Thoracic aorta (tissue), 2 donors: ENCODE results near the gene STAB1. TPM values are rescaled to one million over a fixed set of nuclear protein-coding genes. Genes with fewer than 3 reads are reported as not detected.

Experiments
- ATAC-seq: fragments of 150-250 bp; one replicate; pipeline ENCODE4 v1.8.0; 2017; ENCODE audit warnings: low read depth; ENCODE audit not compliant: insufficient number of reproducible peaks, low FRiP score
- DNase-seq: peaks from one replicate; pipeline ENCODE4 v3.0.0-alpha.2; 2020; ENCODE audit warnings: low spot score
- H3K27ac ChIP-seq, 2 donors: fragments of 200-600 bp; sonication (generic); 1 replicate in 1 of 2; 2 replicates in 1 of 2; pipeline ENCODE4 v1.5.1; 2016; ENCODE audit warnings: mild to moderate bottlenecking in 2 of 2, moderate library complexity in 2 of 2
- H3K27me3 ChIP-seq: fragments of 200-600 bp; sonication (generic); replicated peaks from 2 replicates; pipeline ENCODE4 v1.6.0; 2016; ENCODE audit warnings: mild to moderate bottlenecking; ENCODE audit not compliant: insufficient read depth
- H3K36me3 ChIP-seq: fragments of 200-600 bp; sonication (generic); one replicate; pipeline ENCODE4 v1.5.1; 2016
- H3K4me1 ChIP-seq, 2 donors: fragments of 200-600 bp; sonication (generic); 1 replicate in 1 of 2; 2 replicates in 1 of 2; pipeline versions ENCODE4 v1.5.1 to v1.6.0; 2016; ENCODE audit warnings: low read depth in 2 of 2, mild to moderate bottlenecking in 1 of 2; ENCODE audit not compliant: control insufficient read depth in 1 of 2
- H3K4me3 ChIP-seq: fragments of 200-600 bp; sonication (generic); 2 replicates; pipeline ENCODE4 v1.5.1; 2016; ENCODE audit warnings: mild to moderate bottlenecking
- H3K9me3 ChIP-seq: fragments of 200-600 bp; sonication (generic); 2 replicates; pipeline ENCODE4 v1.5.1; 2016
- CTCF ChIP-seq: fragments of 200-600 bp; sonication (generic); IDR thresholded peaks from one replicate; pipeline ENCODE4 v1.5.1; 2019; ENCODE audit warnings: antibody characterized with exemption
- total RNA-seq, 2 donors: library from RNA; depleted of rRNA; stranded (reverse); fragments of >200 nt; gene quantifications; one replicate each; pipeline versions ENCODE4 v1.1.0 to v1.2.3, GENCODE V29; 2016

The STAB1 gene
- total RNA-seq, 2 donors from 2014 or later, result 249 to 837 TPM

- Histone ChIP-seq H3K9me3 (no peaks in the 10 kb centered on the region), H3K27ac (no peak overlapping the region), H3K36me3 (no peaks in the 10 kb centered on the region), H3K4me1 (no peaks in the 10 kb centered on the region), H3K27me3 (no peaks in the 10 kb centered on the region), H3K4me3 (no peak overlapping the region)
- TF ChIP-seq CTCF, result no peak
- DNase-seq, result no peak
- ATAC-seq, result no peak
These were observed 8.8 kb downstream of the STAB1 start for GRCh38 chr3:52503788-52504424.

- Histone ChIP-seq H3K27ac (no peak overlapping the region), H3K4me3 (no peak overlapping the region), H3K4me1 (no peaks in the 10 kb centered on the region), H3K27me3 (no peaks in the 10 kb centered on the region), H3K36me3 (no peaks in the 10 kb centered on the region), H3K9me3 (no peaks in the 10 kb centered on the region)
- ATAC-seq (no peak), DNase-seq (no peak)
- no peak for TF ChIP-seq CTCF
These were observed 9.8 kb downstream of the STAB1 start for GRCh38 chr3:52504977-52505376.

GRCh38 chr3:52506266-52506966, 11.3 kb downstream of the STAB1 start:
- Histone ChIP-seq H3K36me3 (no peaks in the 10 kb centered on the region), H3K4me3 (no peak overlapping the region), H3K4me1 (no peaks in the 10 kb centered on the region), H3K27me3 (no peaks in the 10 kb centered on the region), H3K27ac (no peak overlapping the region), H3K9me3 (no peaks in the 10 kb centered on the region)
- ATAC-seq (no peak), DNase-seq (no peak)
- TF ChIP-seq CTCF, result no peak

GRCh38 chr3:52507359-52507758, 12.2 kb downstream of the STAB1 start:
- ATAC-seq (no peak), DNase-seq (no peak)
- Histone ChIP-seq H3K36me3 (no peaks in the 10 kb centered on the region), H3K4me1 (no peaks in the 10 kb centered on the region), H3K27ac (no peak overlapping the region), H3K4me3 (no peak overlapping the region), H3K9me3 (no peaks in the 10 kb centered on the region), H3K27me3 (no peaks in the 10 kb centered on the region)
- TF ChIP-seq CTCF, result no peak

- no peaks in the 10 kb centered on the region for H3K27me3 ChIP-seq
- TF ChIP-seq CTCF, result no peak
- ATAC-seq (no peak), DNase-seq (no peak)
- no peaks in the 10 kb centered on the region for H3K9me3 ChIP-seq
- H3K4me3 ChIP-seq, result no peak overlapping the region
- H3K4me1 ChIP-seq, result no peaks in the 10 kb centered on the region
- H3K36me3 ChIP-seq, result no peaks in the 10 kb centered on the region
- no peak overlapping the region for H3K27ac ChIP-seq
These were observed 14.7 kb downstream of the STAB1 start for GRCh38 chr3:52509753-52510328.
